Activated naive CD8-positive, alpha-beta T cell treated with anti-CD3 and anti-CD28 coated beads, Interleukin-2, amount 50 U/mL, for 24 hours (primary cell): ENCODE measurements around the gene ING4.
"Not testable (repeated sequence)": the region's sequence is repeated elsewhere in the genome, so short reads cannot be mapped to it uniquely, and the experiment has no call there.

ENCODE experiments used
- ATAC-seq: fragments of 150-1000 bp; cut with Tn5 transposase; one replicate; pipeline ENCODE4 v1.10.0; 2021
- DNase-seq: peaks from one replicate; pipeline ENCODE4 v3.0.0; 2021
- H3K27ac Mint-ChIP-seq: one replicate; pipeline ENCODE4 v1.8.0; 2021; ENCODE audit warnings: mild to moderate bottlenecking, mixed read lengths
- H3K27me3 Mint-ChIP-seq: one replicate; pipeline ENCODE4 v1.8.0; 2021; ENCODE audit warnings: mixed read lengths
- H3K36me3 Mint-ChIP-seq: one replicate; pipeline ENCODE4 v1.8.0; 2021; ENCODE audit warnings: low read depth, mixed read lengths
- H3K4me1 Mint-ChIP-seq: one replicate; pipeline ENCODE4 v1.8.0; 2021; ENCODE audit warnings: mixed read lengths
- H3K4me3 Mint-ChIP-seq: one replicate; pipeline ENCODE4 v1.8.0; 2021; ENCODE audit warnings: mild to moderate bottlenecking, moderate library complexity, mixed read lengths
- H3K9me3 Mint-ChIP-seq: one replicate; pipeline ENCODE4 v1.8.0; 2021; ENCODE audit warnings: mixed read lengths

Gene ING4

DNA sequence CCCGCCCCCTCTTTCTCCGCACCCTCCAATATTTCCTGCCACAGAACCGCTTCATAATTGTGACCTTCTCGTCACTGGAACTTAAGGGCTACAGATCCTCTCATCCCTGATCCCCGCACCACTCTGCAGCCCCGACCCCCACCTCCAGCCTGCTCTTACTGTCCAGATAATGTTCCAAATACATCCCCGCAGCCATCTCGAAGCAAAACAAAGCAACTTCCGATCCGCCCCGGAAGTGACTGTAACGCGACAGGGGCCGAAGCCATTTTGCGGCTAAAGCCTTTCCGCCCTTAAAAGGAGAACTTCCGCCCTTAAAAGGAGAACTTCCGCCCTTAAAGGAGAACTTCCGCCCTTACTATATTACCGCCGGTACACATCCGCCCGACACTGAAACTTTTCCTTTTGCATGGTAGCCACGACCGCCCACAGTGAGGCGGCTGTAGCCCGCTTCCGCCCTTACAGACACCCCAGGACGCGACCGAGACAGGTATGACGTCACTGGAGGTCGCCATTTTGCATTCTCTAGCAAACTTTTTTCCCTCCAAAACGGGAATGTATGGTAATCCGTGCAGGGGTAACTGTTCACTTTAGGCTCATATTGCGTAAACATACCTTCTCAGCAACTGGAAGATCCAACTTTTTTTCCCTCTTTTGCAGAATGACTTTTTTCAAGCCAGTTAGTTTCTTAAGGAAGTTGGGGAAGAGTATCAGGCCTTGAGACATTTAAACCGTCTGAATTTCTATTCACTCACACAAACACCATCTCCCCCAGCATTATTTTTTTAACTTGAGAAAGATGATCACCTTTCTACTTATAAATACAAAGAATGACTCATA is at the start of gene ING4:
TSS of gene ING4 (minus strand) at position 214 of the 837 bp plus-strand sequence. CDS start at position 196, 18 bp downstream.
- ATAC-seq (peak; percentile 100), DNase-seq (peak; percentile 94)
- Mint-ChIP-seq H3K9me3 (peaks cover 4% of the 10 kb centered on the region), H3K27ac (peak within 1 kb of the TSS; percentile 89), H3K27me3 (no peaks in the 10 kb centered on the region), H3K4me1 (peaks cover 27% of the 10 kb centered on the region), H3K36me3 (peaks cover 22% of the 10 kb centered on the region), H3K4me3 (peak within 1 kb of the TSS; percentile 91)

DNA sequence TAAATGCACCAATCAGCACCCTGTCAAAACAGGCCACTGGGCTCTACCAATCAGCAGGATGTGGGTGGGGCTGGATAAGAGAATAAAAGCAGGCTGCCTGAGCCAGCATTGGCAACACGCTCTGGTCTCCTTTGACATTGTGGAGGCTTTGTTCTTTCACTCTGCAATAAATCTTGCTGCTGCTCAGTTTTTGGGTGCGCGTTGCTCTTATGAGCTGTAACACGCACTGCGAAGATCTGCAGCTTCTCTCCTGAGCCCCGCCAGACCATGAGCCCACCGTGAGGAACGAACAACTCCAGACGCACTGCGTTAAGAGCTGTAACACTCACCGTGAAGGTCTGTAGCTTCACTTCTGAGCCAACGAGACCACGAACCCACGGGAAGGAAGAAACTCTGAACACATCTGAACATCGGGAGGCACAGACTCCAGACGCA is 46.1 kb upstream of the ING4 start:
- H3K4me1 Mint-ChIP-seq, result peaks cover 5% of the 10 kb centered on the region
- peak overlapping the region; percentile 34 for H3K27ac Mint-ChIP-seq
- H3K4me3 Mint-ChIP-seq, result peak overlapping the region; percentile 46
- no peaks in the 10 kb centered on the region for H3K36me3 Mint-ChIP-seq
- no peaks in the 10 kb centered on the region for H3K9me3 Mint-ChIP-seq
- peak; percentile 46 for ATAC-seq
- H3K27me3 Mint-ChIP-seq, result peaks cover 17% of the 10 kb centered on the region
- DNase-seq, result no peak

DNA sequence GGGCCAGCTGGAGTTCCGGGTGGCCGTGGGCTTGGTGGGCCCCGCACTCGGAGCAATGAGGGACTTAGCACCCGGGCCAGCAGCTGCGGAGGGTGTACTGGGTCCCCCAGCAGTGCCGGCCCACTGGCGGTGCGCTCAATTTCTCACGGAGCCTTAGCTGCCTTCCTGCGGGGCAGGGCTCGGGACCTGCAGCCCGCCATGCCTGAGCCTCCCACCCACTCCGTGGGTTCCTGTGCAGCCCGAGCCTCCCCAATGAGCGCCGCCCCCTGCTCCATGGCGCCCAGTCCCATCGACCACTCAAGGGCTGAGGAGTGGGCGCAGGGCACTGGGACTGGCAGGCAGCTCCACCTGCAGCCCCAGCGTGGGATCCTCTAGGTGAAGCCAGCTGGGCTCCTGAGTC is 45.4 kb upstream of the ING4 start:
- ATAC-seq, H3K27ac Mint-ChIP-seq, H3K4me3 Mint-ChIP-seq, H3K9me3 Mint-ChIP-seq, H3K4me1 Mint-ChIP-seq, H3K36me3 Mint-ChIP-seq, DNase-seq: not testable (repeated sequence)
- H3K27me3 Mint-ChIP-seq, result peaks cover 21% of the 10 kb centered on the region

DNA sequence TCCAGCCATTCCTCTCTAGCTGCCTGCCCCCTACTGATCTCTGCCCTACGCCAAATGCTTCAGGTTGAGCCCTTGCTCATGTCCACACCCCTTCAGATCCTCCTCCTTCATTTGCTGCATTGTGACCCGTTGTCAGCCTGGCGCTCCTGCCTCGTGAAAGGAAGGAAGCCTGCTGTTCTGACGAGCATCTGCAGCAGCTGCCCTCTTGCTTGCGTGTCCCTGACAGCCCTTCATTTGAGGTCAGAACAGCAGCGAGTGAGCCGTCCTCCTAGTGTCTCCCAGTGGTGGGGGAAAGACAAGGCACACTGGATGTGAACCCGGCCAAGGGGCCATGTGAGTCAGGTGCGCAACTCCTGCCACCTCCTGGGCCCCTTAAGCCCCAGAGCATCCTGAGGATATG is 40.7 kb upstream of the ING4 start:
- Mint-ChIP-seq H3K27me3 (peaks cover 57% of the 10 kb centered on the region), H3K9me3 (no peaks in the 10 kb centered on the region), H3K27ac (no peak overlapping the region), H3K36me3 (no peaks in the 10 kb centered on the region), H3K4me1 (peaks cover 14% of the 10 kb centered on the region), H3K4me3 (no peak overlapping the region)
- ATAC-seq, result peak; percentile 47
- no peak for DNase-seq

DNA sequence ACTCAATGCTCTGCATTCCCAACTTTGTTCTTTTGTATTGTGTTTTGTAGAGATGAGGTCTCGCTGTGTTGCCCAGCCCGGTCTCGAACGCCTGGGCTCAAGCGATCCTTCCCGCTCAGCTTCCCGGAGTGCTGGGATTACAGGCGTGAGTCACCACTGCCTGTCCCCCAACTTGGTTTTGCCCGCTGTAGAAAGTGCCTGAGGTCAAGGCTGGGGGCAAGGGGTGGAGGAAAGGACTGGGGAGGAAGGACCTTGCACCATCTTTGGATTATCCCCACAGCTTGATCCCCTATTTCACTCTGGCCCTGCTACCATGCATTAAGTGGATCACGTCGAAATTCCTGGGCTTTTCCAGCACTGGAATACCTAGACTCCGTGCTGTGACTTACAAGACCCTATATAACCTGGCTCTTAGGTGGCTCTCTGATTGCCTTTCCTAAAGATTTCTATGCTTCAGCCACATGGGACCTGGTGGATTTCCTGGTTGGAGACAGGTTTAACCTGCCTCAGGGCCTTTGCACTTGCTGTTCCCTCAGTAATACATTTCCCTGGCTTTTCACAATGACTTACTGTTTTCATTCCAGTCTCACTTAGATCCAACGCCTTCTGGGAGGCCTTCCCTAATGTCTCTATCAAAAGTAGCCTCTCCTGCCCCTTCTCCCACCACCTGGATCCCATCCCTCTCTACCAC is 38.3 kb upstream of the ING4 start:
- Mint-ChIP-seq H3K9me3 (no peaks in the 10 kb centered on the region), H3K27ac (no peak overlapping the region), H3K36me3 (no peaks in the 10 kb centered on the region), H3K4me3 (peak overlapping the region; percentile 68), H3K27me3 (peaks cover 62% of the 10 kb centered on the region), H3K4me1 (peaks cover 25% of the 10 kb centered on the region)
- DNase-seq, result no peak
- no peak for ATAC-seq

DNA sequence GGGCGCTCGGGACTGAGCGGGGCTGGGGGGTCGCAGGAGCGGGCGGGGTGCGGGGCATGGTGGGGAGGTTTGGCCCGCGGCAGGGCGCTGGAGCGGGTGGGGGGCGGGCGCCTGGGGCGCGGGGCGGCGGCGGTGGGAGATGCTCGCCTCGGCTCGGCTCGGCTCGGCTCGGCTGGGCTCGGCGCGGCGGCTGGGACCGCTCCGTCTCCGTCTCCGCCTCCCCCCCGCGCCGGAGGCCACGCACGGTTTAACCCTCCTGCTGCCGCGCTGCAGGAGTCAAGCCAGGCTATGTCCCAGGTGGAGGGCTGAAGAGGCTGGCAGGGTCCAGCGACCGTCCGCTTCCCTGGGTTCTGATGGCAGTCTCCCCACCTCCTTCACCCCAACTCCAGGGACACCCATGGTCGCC is 37.7 kb upstream of the ING4 start, which contains the start of gene PIANP:
TSS of gene PIANP (minus strand) at position 170 of the 406 bp plus-strand sequence. CDS start 2,754 bp downstream, outside the sequence.
- H3K4me3 Mint-ChIP-seq, result peak within 1 kb of the TSS; percentile 68
- no peaks in the 10 kb centered on the region for H3K9me3 Mint-ChIP-seq
- H3K27ac Mint-ChIP-seq, result no peak within 1 kb of the TSS
- H3K36me3 Mint-ChIP-seq, result no peaks in the 10 kb centered on the region
- peaks cover 27% of the 10 kb centered on the region for H3K4me1 Mint-ChIP-seq
- ATAC-seq, result peak; percentile 55
- peaks cover 62% of the 10 kb centered on the region for H3K27me3 Mint-ChIP-seq
- DNase-seq, result peak; percentile 40

DNA sequence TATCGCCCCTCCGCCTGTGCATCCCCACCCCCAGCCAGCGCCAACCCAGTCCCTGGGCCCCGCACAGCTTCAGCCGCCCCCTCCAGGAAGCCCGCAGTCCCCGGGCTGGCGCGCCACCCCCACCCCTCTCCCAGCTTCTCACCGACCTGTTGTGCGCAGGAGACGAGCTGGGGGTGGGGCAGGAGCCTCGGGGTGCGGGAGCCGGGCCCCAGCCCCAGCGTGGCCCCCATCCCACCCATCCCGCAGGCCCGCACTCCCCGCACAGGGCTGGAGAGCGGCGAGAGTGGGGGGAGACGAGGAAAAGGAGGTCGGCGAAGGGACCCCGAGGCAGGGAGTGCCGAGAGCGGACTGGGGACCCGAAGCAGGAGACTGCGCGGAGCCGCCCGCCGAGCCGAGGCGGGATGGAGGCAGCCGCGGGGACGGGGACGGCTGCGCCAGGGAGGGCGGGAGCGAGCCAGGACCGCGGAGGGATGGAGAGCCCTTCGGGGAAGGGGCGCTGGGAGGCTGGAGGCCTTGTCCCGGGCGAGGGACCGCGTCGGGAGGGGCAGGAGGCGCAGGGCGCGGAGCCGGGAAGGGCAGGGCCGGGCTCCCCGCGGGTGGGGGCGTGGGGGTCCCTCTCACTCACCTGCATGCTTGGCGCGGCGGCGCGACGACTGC is 37.2 kb upstream of the ING4 start:
- peak; percentile 50 for ATAC-seq
- peak overlapping the region; percentile 64 for H3K4me3 Mint-ChIP-seq
- H3K36me3 Mint-ChIP-seq, result no peaks in the 10 kb centered on the region
- no peaks in the 10 kb centered on the region for H3K9me3 Mint-ChIP-seq
- H3K27me3 Mint-ChIP-seq, result peaks cover 58% of the 10 kb centered on the region
- DNase-seq, result no peak
- no peak overlapping the region for H3K27ac Mint-ChIP-seq
- H3K4me1 Mint-ChIP-seq, result peaks cover 28% of the 10 kb centered on the region

DNA sequence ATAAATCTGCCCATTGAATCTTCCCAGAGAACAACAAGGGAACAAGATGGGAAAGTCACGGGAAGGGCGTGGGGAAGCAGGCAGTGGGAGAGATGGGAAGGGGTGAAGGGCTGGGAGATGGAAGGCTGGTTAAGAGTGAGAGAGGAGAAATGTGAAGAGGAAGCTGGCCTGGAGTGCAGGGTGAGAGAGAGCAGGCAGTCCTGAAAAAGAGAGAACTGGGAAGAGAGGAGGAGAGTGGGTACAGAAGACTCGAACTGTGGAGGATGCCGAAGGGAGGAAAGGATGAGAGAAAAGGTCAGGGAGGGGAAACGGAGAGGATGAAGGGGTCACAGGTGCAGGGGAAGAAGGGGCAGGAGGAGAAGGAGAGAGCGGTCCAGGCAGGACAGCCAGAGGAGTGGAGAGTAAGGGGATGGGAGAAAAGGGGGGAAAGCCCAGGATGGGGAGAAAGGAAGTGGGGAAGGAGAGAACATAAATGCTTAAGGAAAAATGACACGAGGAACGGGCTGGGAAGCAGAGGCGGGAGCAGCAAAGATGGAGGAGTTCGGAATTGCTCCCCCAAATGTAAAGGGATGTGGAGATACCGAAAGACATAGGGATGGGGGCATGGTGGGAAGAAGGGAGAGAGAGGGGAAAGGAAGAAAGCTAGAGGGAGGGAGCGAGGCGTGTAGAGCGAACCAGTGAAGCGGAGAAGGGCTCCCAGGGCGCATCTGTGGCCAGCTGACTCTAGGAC is 36.5 kb upstream of the ING4 start:
- Mint-ChIP-seq H3K27ac (no peak overlapping the region), H3K27me3 (peaks cover 52% of the 10 kb centered on the region), H3K9me3 (no peaks in the 10 kb centered on the region), H3K4me1 (peaks cover 28% of the 10 kb centered on the region), H3K36me3 (no peaks in the 10 kb centered on the region), H3K4me3 (peak overlapping the region; percentile 64)
- DNase-seq (no peak), ATAC-seq (no peak)

DNA sequence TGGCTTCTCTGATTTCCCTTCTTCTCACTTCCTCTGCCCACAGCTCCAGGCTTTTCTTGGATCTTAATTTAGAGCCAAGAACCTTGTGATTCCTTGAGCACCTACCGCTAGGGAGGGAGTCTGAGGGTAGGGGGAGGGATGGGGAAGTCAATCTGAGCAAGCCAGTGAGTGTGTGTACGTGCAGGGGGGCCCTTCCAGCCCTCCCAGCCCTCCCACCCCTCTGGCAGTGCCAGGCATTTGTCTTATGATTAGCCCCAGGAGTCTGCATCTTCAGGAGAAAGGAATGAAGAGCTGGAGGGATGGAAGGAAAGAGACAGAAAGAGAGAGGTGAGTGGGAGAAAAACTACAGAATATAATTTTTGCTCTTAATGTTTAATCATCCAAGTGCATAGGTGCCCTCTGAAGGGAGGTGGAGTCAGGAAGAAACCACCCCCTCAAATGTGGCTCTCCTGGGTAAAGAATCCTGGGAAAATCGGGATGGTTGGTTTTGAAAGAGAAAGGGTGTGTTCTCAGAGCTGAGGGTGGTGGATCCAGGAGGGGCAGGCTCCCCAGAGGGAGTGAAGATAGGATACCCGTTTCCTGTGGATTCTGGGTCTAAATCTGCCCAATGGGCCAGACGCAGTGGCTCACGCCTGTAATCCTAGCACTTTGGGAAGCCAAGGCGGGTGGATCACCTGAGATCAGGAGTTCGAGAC is 35.6 kb upstream of the ING4 start:
- Mint-ChIP-seq H3K4me1 (peaks cover 28% of the 10 kb centered on the region), H3K27ac (no peak overlapping the region), H3K27me3 (peaks cover 45% of the 10 kb centered on the region), H3K4me3 (no peak overlapping the region), H3K9me3 (no peaks in the 10 kb centered on the region), H3K36me3 (no peaks in the 10 kb centered on the region)
- ATAC-seq, result no peak
- DNase-seq, result no peak

DNA sequence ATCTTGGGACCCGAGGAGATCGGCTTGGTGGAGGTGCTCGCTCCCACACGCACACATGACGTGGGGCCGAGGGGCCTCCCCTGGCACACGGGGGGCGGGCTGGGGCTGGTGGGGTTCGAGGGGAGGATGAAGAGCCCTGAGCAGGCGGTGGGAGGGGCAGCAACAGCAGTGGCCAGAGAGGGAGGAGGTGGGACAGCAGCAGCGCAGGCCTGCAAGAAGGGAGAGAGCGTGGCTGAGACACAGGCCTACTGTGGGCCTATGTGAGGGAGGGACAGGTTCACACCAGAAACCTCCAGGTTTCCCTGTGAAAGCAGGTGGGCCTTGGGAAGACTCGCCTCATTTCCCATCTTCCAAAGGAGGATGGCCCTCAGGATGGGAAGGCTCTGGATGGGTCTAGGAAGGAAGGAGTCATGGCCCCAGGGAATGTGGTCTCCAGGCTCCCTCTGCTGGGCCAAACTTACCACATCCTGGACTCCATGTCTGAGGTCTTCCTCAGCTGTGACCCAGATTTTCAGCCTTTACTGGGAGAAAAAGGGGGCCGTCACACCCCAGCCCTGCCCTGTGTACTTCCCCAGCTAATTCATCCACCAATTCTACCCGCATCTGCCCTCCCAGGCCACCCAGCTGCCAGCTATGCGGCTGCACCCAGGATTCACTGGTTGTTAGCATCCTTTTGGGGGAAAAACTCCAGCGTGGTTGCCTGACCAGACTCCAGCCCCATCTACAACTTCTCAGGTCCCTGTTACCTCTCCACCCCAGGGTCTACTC is 34.8 kb upstream of the ING4 start:
- H3K4me3 Mint-ChIP-seq, result no peak overlapping the region

DNA sequence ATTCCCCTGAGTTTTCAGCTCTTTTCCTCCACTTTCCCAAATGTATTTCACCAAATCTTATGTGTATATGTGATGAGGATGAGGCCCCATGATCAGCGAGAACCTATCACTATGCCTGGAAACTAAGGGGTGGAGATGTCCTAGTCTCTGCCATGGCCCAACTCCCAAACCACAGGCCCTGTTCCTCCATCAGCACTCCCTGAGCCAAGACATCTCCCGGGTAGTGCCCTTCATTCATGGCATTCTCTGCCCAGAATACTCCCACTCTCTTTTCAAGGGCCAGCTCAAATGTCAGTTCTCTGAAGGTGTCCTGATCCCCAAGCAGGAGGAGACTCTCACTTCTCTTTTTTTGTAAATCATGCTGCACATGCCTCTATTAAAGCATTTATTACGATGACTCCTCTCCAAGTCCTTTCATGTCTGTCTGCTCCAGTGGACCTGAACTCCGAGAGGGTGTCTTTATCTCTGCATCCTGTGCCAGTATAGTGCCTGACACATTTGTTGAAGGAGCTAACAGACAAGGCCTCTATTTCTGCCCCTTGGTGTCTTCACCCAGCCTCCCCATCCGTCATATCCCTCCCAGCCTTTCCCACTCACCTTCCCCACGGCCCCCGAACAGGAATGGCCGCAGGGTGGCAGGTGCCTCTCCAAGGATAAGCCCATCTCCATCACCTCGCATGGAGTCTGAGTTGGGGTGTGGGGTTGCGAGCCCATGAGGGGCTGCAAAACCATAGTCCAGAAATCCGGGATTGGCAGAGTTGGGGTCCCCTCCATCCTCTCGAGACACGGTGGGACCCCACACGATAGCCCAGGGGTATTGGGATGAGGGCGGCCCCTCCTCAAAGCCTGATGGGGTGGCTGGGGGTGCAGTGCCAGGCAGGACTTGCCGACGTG is 34.0 kb upstream of the ING4 start:
- ATAC-seq (no peak), DNase-seq (no peak)
- H3K27ac Mint-ChIP-seq, result peak overlapping the region; percentile 30
- H3K4me3 Mint-ChIP-seq, result no peak overlapping the region
- H3K4me1 Mint-ChIP-seq, result peaks cover 30% of the 10 kb centered on the region
- no peaks in the 10 kb centered on the region for H3K9me3 Mint-ChIP-seq
- peaks cover 32% of the 10 kb centered on the region for H3K27me3 Mint-ChIP-seq
- no peaks in the 10 kb centered on the region for H3K36me3 Mint-ChIP-seq

More for the DNA sequence above, 34.8 kb upstream of the ING4 start:
- DNase-seq (peak; percentile 30), ATAC-seq (no peak)
- Mint-ChIP-seq H3K36me3 (no peaks in the 10 kb centered on the region), H3K27me3 (peaks cover 38% of the 10 kb centered on the region), H3K4me1 (peaks cover 30% of the 10 kb centered on the region), H3K9me3 (no peaks in the 10 kb centered on the region), H3K27ac (no peak overlapping the region)

DNA sequence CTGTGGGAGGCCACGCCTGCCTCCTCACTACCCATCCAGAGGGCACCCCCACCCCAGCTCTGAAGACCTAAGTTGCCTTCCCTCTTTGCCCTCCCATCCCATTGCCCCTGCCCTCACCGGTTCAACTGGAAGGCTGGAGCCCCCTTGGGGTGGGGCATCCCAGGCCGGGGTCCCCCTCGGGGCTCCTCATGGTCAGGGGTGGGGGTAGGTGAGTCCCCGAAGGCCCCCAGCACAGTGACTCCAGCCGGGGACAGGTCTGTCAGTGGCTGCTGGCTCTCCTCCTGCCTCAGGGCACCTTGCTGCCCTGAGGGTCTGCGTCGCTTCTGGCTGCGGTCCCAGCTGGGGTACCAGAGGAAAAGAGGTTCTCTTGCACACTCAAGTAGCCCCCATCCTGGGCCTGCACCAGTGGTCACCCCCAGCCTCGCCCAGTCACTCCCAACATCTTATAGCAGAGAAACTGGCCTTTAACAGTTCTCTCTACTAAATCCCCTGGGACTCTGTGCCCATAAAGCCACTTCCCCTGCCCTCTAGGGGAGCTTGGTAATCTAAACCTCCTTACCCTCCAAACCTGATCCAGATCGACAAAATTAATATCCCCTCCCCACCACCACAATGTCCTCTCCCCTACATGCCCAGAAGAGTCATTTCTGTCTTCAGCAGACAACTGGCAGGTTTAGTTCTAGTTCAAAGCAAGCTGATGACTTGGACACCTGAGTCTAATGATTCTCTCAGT is 32.6 kb upstream of the ING4 start:
- peaks cover 19% of the 10 kb centered on the region for H3K27me3 Mint-ChIP-seq
- H3K4me3 Mint-ChIP-seq, result no peak overlapping the region
- ATAC-seq (no peak), DNase-seq (no peak)
- no peaks in the 10 kb centered on the region for H3K9me3 Mint-ChIP-seq
- H3K4me1 Mint-ChIP-seq, result peaks cover 33% of the 10 kb centered on the region
- no peak overlapping the region for H3K27ac Mint-ChIP-seq
- H3K36me3 Mint-ChIP-seq, result no peaks in the 10 kb centered on the region
